Dermis microvascular lymphatic vessel endothelial cell (primary cell): ENCODE measurements around the gene EIF5A. TPM values are rescaled to one million over a fixed set of nuclear protein-coding genes. Genes with fewer than 3 reads are reported as not detected.
A peak's percentile ranks its signal among the peaks of the same experiment; 100 is the strongest.
"Not testable (repeated sequence)": the region's sequence is repeated elsewhere in the genome, so short reads cannot be mapped to it uniquely, and the experiment has no call there.

Experiments used
- DNase-seq, 2 donors: peaks; one replicate each; pipeline versions ENCODE4 v3.0.0 to v3.0.0-alpha.2; 2010; ENCODE audit warnings: low read depth in 2 of 2
- total RNA-seq: library from RNA; depleted of rRNA; stranded (reverse); fragments of >200 nt; gene quantifications from 2 replicates; pipeline ENCODE4 v1.2.1, GENCODE V29; 2014

Gene EIF5A
- total RNA-seq, 1 donor from 2014 or later = 622 TPM

DNA sequence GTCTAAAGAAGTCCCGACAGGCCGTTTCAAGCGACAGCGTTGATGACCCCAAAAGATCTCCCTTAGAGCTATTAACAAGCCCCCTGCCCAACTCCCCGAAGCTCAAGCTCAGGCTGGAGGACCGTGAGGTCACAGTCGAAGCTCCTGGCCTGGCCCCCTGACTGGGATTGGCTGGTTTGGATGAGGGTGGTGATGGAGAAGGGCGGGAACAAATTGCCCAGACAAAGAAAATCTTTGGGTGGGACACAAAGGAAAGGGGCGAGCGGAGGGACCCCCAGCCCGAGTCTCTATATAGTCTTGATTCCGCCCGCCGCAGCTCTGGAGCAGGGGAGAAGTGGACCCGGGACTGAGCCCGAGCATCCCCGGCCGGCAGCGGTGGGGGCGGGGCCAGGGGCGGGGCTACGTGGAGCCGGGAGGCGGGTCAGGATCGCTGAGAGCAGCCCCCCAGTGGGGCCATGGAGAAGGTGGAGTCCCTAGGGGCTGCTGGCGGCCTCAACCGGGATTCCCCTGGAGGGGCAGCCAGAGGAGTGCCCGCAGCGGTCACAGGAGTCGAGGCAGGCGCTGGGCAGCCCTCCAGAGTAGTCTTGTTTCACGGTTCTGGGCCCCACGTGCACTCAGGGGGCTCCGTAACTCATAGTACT is 22.7 kb downstream of the EIF5A start:
- DNase-seq = peak in 1 of 2 donors; percentile 82

- DNase-seq = no peak
These were observed 23.2 kb downstream of the EIF5A start for GRCh38 chr17:7330638-7331015.

DNA sequence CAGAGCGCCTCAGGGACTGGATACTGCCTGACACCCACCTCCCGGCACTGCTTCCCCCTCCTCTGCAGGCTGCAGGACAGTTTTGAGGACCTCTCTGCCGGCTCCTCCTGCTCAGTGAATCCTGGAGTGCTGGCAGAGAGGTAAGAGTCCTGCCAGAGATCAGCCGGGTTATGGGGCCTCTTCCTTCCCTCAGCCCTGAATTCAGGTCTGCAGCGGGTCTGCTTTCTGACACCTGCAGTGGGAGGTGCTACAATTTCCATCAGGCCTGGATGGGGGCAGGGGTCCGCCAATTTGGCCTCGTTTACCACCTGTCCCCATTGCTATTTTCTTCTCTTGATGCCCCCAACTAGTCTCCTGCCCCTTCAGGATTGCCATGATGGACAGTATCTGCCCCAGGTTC is 24.7 kb downstream of the EIF5A start:
- DNase-seq = no peak

- DNase-seq = not testable (repeated sequence)
These were observed 25.2 kb downstream of the EIF5A start for GRCh38 chr17:7332600-7333069.

GRCh38 chr17:7334938-7335538 is 27.6 kb downstream of the EIF5A start:
- DNase-seq = no peak

- DNase-seq = not testable (repeated sequence)
These were observed 28.3 kb downstream of the EIF5A start for GRCh38 chr17:7335765-7336164.

DNA sequence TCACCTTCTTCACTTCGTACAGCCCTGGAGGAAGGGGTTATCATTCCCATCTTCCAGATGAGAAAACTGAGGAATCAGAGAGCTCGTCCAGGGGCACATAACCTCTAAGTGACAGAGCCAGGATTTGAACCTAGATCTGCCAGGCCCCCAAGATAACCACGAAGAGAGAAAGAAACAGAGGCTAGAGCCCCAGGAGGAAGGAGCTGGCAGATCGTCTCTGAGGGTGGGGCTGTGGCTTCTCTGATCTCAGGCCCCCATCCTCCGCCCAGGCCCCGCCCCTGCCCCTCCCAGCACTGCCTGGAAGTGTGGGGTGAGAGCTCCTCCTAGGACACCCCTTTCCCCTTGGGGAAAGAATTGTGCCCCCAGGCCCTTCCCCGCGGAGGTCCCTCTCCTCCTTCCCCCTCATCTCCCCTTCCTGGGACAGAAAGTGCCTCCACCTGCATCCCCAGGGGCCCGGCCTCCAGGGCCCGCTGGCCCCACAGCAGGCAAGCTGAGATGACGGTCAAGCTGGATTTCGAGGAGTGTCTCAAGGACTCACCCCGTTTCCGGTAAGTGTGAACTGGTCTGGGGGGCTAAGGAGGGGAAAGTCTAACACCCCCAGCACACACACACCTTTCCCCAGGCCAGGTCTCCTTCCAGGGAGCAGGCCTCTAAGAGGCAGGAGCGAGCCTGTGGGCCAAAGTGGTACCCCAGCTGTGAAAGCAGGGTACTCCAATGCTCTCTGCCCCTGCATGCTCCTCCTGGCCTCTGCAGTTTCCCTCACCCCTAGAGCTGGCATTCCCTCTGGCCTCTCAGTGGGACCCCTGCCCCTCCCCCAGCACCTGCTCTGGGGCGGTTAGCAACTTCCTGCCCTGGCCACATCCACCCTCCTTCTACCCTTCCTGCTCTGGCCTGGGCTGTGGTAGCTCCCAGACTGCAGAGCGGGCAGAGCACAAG is 29.1 kb downstream of the EIF5A start, which contains the start of gene ACAP1:
TSS of gene ACAP1 (plus strand) at position 290 of the 936 bp plus-strand sequence. CDS start at position 496, 206 bp downstream.
- no peak for DNase-seq

- not testable (repeated sequence) for DNase-seq
These were observed 30.2 kb downstream of the EIF5A start for GRCh38 chr17:7337600-7337999.

GRCh38 chr17:7340179-7340578 is 32.8 kb downstream of the EIF5A start:
- DNase-seq = no peak

GRCh38 chr17:7341842-7342241 is 34.4 kb downstream of the EIF5A start:
- DNase-seq = no peak

DNA sequence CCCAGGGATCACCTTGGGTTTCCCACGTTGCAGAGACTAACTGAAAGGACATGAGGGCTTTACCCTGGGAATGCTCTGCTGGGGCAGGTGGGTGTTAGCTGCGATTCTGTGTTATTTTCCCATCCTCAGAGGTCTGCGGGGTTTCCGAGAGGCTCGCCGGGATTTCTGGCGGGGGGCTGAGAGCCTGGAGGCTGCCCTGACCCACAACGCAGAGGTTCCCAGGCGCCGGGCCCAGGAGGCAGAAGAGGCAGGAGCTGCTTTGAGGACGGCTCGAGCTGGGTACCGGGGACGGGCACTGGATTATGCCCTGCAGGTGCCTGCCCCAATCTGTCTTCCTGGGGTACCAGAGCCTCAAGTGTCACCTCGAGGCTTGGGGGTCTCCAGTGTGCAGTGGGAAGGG is 35.8 kb downstream of the EIF5A start:
- no peak for DNase-seq

DNA sequence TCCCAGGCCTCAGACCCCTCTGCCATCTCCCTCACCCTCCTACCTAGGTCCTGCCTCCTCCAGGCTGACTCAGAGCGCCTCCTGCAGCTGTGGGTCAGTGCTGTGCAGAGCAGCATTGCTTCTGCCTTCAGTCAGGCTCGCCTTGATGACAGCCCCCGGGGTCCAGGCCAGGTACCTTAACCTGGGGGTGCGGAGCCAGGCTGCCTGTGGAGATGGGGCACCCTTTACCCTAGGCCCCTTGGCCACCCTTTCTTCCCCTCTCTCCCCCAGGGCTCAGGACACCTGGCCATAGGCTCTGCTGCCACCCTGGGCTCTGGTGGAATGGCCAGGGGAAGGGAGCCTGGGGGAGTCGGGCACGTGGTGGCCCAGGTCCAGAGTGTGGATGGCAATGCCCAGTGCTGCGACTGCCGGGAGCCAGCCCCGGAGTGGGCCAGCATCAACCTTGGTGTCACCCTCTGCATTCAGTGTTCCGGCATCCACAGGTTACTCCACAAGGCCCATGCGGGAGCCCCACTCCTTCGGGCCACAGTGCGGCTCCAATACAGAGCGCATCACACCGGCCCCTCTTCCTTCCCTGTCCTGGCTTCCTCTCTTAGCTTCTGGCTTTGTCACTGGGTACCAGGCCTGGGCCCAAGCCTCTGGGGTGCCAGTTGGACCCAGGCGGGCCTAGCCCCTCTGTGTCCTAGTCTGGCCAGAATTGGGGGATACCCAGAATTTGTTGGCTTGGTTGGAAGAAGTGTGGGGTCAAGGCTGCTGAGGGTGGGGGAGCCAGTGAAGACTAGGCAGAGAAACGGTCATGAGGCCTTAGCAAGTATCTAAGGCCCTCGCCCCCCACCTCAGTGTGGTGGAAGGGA is 39.6 kb downstream of the EIF5A start:
- DNase-seq = no peak

DNA sequence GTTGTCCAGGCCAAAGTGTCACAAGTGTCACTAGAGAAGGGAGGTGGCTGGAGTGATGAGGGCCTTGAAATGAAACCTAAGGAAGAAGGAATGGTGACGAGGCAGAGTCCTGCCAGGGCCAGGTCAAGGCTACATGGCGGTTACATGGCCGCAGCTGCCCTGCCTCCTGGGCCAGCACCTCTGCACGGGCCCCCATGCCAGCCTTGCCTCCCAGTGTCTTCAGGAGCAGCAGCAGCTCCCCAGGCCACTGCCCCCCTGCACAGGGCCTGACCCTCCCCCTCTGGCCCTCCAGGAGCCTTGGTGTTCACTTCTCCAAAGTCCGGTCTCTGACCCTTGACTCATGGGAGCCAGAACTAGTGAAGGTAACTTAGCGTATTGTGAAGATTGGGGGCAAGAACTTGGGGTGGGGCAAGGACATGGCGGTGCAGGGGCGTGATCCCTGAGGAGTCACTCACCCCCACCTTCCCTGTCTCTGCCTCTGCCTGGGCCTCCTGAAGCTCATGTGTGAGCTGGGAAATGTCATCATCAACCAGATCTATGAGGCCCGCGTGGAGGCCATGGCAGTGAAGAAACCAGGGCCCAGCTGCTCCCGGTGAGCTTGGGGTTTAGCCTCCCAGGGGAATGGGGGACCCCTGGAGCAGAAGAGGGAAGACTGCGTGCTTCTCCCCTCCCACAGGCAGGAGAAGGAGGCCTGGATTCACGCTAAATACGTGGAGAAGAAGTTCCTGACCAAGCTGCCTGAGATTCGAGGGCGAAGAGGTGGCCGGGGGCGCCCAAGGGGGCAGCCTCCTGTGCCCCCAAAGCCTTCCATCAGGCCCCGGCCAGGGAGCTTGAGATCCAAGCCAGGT is 40.4 kb downstream of the EIF5A start:
- DNase-seq = no peak

DNA sequence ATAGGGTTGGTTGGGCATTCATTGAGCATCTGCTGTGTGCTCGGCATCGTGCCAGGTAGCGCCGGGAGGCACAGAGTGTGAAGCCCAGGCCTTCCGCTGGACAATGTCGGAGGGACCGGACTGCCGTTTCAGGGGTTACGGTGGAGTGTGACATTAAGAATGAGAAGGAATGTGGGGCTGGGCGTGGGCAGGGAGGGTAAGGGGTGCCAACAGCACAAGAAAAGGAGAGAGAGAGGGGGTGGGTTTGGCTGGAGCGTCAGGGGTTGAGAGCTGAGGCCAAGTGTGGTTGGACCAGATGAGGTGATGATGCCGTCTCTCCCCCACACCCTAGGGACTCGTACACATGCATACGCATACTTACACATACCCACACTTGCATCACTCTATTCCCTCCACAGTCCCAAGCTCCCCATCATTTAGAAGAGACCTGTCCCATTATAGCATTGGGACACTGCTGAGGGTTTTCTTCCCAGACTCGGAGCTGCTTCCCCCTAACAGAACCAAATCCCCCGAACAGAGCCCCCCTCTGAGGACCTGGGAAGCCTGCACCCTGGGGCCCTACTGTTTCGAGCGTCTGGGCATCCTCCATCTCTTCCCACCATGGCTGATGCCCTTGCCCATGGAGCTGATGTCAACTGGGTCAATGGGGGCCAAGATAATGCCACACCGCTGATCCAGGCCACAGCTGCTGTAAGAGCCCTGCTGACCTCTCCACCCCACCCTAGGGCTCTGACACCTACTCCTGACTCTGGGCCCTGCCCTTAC is 41.2 kb downstream of the EIF5A start:
- DNase-seq = no peak

GRCh38 chr17:7351665-7352502 is 44.5 kb downstream of the EIF5A start, which contains the start of gene KCTD11:
KCTD11 (plus strand) TSS chr17:7352162.
- peak in 1 of 2 donors; percentile 75 for DNase-seq

- DNase-seq = no peak
These were observed 45.1 kb downstream of the EIF5A start for GRCh38 chr17:7352503-7352889.

GRCh38 chr17:7352910-7353635 is 45.6 kb downstream of the EIF5A start:
- no peak for DNase-seq
